Medulla oblongata (tissue), 1 donor: ENCODE data around the gene DAZAP1.

Experiments used
- DNase-seq: peaks from one replicate; pipeline ENCODE4 v3.0.0-alpha.2; 2015; ENCODE audit errors: extremely low spot score

DAZAP1 gene

GRCh38 chr19:1393841-1394240 lies 13.5 kb upstream of the DAZAP1 start:
- no peak for DNase-seq

GRCh38 chr19:1394252-1395193 lies 12.9 kb upstream of the DAZAP1 start:
- no peak for DNase-seq

- DNase-seq = no peak
Observed at GRCh38 chr19:1395194-1396018, 12.0 kb upstream of the DAZAP1 start.

- no peak for DNase-seq
Observed at GRCh38 chr19:1396019-1396767, 11.2 kb upstream of the DAZAP1 start.

- no peak for DNase-seq
Observed at GRCh38 chr19:1396768-1397679, 10.4 kb upstream of the DAZAP1 start.

- no peak for DNase-seq
Observed at GRCh38 chr19:1397838-1398237, 9.5 kb upstream of the DAZAP1 start.

- no peak for DNase-seq
Observed at GRCh38 chr19:1399079-1399478, 8.3 kb upstream of the DAZAP1 start.

GRCh38 chr19:1399745-1400144 lies 7.6 kb upstream of the DAZAP1 start:
- DNase-seq = no peak

GRCh38 chr19:1400281-1401137 lies 6.9 kb upstream of the DAZAP1 start:
- DNase-seq = no peak

GRCh38 chr19:1401138-1401888 lies 6.1 kb upstream of the DAZAP1 start, which contains the start of gene GAMT:
Gene GAMT, minus strand, starts transcription at chr19:1401542. Its CDS starts 66 bp downstream, at chr19:1401476.
- DNase-seq = peak; percentile 63

GRCh38 chr19:1401889-1402217 lies 5.5 kb upstream of the DAZAP1 start:
- no peak for DNase-seq

GRCh38 chr19:1402411-1403070 lies 4.8 kb upstream of the DAZAP1 start:
- DNase-seq = no peak

GRCh38 chr19:1406774-1407527 lies 435 bp upstream of the DAZAP1 start:
- peak; percentile 98 for DNase-seq

GRCh38 chr19:1408300-1409203 lies 1.2 kb downstream of the DAZAP1 start:
- no peak for DNase-seq

GRCh38 chr19:1409204-1410005 lies 2.0 kb downstream of the DAZAP1 start:
- no peak for DNase-seq
